DMS153 (cell line): ENCODE measurements around the gene ULBP2.
"Not testable (repeated sequence)": the region's sequence is repeated elsewhere in the genome, so short reads cannot be mapped to it uniquely, and the experiment has no call there.

Experiments used
- DNase-seq: peaks from one replicate; lab custom pipeline; 2025; lab: John Stamatoyannopoulos, UW

Gene ULBP2

GRCh38 chr6:149941583-149942460, at the start of gene ULBP2:
Gene ULBP2, plus strand, starts transcription at chr6:149942014. Its CDS starts 59 bp downstream, at chr6:149942073.
- peak; percentile 61 for DNase-seq

GRCh38 chr6:149895048-149895590, 46.7 kb upstream of the ULBP2 start:
- DNase-seq: no peak

GRCh38 chr6:149895833-149896271, 46.0 kb upstream of the ULBP2 start:
- DNase-seq: peak; percentile 79

GRCh38 chr6:149896491-149896890, 45.3 kb upstream of the ULBP2 start:
- DNase-seq: no peak

GRCh38 chr6:149897015-149897697, 44.7 kb upstream of the ULBP2 start:
- DNase-seq: no peak

GRCh38 chr6:149897855-149898744, 43.7 kb upstream of the ULBP2 start, which contains the start of gene RAET1E:
Gene RAET1E, minus strand, starts transcription at chr6:149898113. Its CDS starts 7,212 bp downstream, at chr6:149890901.
- DNase-seq: no peak

GRCh38 chr6:149898966-149899365, 42.8 kb upstream of the ULBP2 start:
- DNase-seq: no peak

GRCh38 chr6:149899486-149899885, 42.3 kb upstream of the ULBP2 start:
- DNase-seq: no peak

GRCh38 chr6:149899926-149900619, 41.7 kb upstream of the ULBP2 start:
- DNase-seq: no peak

- DNase-seq: no peak
Observed at GRCh38 chr6:149900620-149901443, 41.0 kb upstream of the ULBP2 start.

- DNase-seq: no peak
Observed at GRCh38 chr6:149901444-149902140, 40.2 kb upstream of the ULBP2 start.

GRCh38 chr6:149903938-149904611, 37.7 kb upstream of the ULBP2 start:
- DNase-seq: peak; percentile 53

GRCh38 chr6:149904661-149905370, 37.0 kb upstream of the ULBP2 start:
- no peak for DNase-seq

GRCh38 chr6:149905371-149905910, 36.4 kb upstream of the ULBP2 start:
- DNase-seq: no peak

GRCh38 chr6:149905911-149906371, 35.9 kb upstream of the ULBP2 start:
- DNase-seq: no peak

- no peak for DNase-seq
Observed at GRCh38 chr6:149906405-149906804, 35.4 kb upstream of the ULBP2 start.

GRCh38 chr6:149907317-149907716, 34.5 kb upstream of the ULBP2 start:
- DNase-seq: no peak

- DNase-seq: not testable (repeated sequence)
Observed at GRCh38 chr6:149908480-149908879, 33.3 kb upstream of the ULBP2 start.
